Midbrain (tissue), 1 donor: ENCODE results near the gene MYO15B.
"Not testable (repeated sequence)": the region's sequence is repeated elsewhere in the genome, so short reads cannot be mapped to it uniquely, and the experiment has no call there.

Experiments used
- DNase-seq: peaks from one replicate; lab custom pipeline; 2025; lab: John Stamatoyannopoulos, UW

The MYO15B gene

DNA sequence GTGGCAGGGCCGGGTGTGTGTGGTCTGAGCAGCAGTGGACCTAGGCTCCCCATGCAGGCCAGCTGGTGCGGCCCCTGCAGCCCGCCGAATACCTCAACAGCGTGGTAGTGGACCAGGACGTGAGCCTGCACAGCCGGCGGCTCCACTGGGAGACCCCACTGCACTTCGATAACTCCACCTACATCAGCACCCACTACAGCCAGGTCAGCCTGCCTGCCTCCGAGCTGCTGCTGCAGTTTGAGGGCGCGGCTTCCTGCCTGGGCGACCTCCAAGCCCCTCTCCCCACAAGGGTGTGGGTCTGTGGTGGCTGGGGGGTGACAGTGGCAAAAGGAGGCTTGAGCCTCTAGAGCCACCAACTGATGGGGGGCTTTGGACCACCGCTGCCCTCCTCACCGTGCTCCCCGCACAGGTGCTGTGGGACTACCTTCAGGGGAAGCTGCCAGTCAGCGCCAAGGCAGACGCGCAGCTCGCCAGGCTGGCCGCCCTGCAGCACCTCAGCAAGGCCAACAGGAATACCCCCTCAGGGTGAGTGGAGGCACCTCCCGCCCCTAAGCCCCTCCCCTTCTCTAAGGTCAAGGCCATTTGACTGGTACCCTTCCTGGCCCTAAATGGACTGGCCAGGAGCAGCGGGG lies 37.2 kb downstream of the MYO15B start:
- no peak for DNase-seq

DNA sequence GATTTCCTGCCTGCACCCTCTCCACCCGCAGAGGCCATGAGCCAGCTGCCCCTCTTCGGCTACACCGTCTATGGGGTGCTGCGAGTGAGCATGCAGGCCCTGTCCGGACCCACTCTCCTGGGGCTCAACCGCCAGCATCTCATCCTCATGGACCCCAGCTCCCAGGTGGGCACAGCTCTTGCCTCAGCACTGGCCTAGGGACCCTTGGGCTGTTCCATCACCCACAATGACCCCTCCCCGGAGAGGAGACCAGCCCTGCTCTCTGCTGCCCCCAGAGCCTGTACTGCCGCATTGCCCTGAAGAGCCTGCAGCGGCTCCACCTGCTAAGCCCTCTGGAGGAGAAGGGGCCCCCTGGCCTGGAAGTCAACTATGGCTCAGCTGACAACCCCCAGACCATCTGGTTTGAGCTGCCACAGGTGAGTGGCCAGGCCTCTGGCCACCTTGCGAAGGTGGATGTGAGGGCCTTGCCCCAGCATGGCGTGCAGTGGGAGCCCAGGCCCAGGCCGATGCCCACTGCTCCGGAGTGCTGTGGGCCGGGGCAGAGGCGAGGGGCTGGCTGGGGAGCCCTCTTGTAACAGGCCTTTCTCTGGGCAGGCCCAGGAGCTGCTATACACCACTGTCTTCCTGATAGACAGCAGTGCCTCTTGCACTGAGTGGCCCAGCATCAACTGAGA lies 38.4 kb downstream of the MYO15B start:
- DNase-seq, result peak; percentile 13

DNA sequence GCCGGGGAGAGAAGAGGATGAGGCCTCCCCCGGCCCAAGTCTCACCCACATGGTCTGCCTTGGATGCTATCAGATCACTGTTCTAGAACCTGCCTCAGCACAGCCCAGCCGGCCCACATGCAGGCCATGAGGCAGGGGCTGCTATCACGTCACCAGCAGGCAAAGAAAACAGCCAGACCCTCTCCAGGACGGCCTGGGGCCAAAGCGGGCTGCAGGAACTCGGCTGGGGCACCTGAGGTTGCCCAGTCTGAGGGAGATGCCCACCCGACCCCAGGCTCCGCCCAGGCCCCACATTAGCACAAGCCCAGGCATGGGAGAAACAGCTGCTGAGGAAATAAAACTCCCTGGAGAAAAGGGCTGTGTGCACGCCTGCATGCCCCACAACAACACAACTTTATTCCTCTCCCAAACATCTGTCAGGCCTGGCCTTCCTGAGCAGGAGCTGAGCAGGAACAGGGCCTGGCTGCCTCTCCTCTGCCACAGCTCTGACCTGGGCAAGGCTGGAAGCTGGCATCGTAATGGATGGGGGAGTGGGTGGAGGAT lies 39.0 kb downstream of the MYO15B start:
- DNase-seq, result no peak

DNA sequence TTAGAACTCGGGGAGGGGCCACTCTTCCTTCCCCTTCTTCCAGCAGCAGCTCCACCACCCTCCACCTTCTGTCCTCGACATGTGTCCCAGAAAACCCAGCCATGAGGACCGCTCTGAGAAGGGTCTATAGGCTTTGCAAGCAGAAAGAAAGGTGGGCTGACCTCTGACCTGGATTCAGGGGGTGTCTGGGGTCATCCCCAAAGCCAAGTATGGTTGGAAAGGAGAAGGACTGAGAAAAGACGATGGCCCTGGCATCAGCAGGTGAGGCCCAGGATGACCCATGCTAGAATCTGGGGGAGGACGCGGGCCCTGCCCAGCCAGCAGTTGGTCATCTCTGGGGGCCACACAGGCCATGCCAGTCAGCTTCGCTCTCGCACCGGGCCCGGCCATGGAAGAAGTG lies 39.5 kb downstream of the MYO15B start:
- no peak for DNase-seq

DNA sequence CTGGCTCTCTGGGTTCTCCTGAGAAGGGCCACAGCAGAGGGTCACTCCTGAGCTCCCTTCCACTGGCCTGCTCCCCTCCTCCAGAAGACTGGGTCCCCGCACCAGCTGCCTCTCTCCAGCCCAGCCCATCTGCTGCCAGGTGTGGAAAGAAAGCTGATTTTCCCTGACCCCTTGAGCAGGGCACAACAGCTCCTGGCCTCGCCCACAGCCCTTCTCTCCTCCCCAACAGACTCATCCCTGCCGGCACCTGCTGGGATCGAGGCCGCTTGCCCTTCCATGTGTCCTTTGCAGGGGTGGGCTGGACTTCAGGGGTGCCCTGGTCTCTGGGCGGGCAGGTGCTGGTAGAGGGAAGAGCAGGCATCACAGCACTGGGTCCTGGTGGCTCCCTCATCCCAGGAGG lies 40.8 kb downstream of the MYO15B start:
- no peak for DNase-seq

DNA sequence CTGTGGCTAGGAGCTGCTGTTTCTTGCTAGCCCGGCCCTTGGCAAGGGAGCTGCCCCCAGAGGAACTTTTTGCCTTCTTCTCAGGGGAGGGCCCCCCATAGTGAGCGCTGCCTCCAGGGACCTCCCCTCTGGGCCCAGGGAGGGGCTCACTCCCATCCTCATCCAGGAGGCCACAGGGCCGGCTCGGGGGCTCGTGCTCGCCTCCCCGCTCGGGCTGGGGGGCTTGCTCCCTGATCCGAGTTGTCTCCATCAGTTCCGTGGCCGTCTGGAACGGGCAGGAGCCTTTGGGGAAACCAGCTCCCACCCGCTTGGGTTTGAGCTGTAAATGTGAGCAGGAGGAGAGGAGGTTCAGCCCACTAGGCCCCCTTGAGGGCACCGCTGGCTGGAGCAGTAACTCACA lies 41.6 kb downstream of the MYO15B start:
- DNase-seq, result no peak

DNA sequence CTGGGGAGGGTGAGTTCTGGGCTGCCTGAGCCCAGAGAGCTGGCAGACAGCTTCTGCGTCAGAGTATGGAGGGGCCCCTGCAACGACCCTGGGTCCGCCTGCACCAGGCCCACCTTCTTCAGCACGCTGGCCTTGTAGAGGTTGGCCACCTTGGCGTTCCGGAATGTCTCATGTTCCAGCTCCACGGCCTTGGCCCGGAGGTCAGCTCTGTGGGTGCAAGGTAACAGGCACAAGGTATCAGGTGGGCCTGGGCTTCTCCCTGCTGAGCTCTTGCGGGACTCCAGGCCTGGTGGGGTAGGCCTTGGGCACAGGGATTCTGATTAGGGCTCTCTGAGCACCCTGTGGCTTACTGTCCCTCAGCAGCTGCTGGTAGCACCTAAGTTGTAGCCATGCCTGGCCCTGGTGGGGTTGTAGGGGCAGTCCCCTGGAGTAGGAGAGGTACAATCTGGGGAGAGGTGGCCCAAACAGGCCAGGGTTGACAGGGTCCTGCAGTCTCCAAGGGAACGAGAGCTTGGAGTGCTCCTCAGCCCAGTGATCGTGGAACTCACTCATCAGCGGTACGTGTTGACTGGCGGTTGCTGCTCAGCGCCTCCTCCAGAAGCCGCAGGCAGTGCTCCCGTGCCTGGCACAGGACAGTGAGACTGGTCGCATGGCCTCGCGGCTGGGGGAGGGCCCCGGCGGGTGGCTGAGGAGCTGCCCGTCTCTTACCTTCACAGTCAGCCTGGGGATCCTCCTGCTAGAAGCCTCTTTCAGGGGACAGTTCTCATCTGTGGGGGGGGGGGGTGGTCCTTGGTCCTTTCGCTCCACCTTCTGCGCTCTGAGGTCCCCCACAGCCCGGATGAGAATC lies 42.7 kb downstream of the MYO15B start:
- no peak for DNase-seq

DNA sequence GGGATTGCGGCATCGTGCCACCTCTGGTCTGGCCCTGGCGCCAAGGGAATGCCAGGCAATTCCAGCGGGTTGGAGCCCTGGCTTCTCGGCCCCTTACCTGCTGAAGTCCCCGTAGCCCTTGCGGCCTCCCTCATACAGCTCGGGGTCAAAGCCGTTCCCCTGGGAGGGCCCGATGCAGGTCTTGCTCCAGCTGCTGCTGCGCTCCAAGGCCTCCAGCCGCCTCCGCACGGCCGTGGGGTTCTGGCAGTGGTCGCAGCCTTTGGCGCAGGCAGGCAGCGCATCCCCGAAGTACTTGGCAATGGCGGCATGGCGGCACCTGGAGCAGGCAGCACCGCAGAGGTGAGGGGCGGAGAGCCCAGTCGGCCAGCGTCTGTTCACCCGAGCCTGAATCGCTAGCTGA lies 43.8 kb downstream of the MYO15B start:
- DNase-seq, result no peak

DNA sequence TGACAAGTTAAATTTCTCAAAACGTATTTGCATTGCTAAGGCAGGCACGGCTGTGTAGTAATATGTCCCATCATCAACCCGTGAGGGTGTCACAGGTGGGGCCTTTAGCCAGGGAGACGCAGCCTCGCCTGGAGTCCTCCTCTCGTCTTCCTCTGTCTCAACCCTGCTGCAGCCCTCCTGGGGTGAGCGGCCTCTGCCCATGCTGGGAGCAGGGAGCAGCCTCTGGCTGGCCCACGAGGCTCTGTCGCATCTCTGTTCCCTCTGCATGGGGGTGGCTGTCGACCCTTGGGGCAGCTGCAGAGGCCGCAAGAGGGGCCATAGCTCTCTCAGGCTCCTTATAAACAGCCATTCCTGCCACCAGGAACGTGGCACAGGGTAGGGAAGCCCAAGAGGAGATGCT lies 44.8 kb downstream of the MYO15B start:
- DNase-seq, result no peak

DNA sequence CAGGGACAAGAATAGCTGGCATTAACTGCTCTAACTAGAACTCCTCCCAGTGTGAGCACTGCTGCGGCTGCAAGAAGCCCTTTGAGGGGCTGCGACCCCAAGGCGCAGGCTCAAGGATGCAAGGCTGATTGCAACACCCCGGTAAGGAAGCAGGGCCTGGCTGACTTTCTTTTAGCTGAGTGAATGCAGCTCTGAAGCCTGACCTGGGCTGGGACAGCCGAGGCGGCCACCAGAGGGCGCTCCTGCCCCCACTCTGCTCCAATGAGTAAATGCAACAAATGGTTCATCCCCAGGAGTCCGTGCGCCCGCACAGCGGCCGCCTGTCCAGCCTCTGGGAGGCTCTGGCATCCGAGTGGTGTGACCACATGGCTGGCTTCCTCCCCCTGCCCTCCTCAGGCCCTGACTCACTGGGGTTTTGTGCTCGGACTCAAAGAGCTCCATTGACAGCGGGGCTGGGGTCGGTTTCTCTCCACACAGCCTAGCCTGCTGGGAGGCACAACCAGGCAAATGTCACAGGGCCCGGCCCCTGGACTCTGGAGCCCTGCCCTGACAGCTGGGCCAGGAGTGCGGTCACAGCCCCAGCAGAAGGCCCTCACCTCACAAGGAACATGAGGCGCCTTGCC lies 45.4 kb downstream of the MYO15B start, which contains the start of gene SMIM5:
Gene SMIM5 (plus strand): TSS at position 572 of the 623 bp plus-strand sequence. CDS start 6,768 bp downstream, outside the sequence.
- DNase-seq, result peak; percentile 96

DNA sequence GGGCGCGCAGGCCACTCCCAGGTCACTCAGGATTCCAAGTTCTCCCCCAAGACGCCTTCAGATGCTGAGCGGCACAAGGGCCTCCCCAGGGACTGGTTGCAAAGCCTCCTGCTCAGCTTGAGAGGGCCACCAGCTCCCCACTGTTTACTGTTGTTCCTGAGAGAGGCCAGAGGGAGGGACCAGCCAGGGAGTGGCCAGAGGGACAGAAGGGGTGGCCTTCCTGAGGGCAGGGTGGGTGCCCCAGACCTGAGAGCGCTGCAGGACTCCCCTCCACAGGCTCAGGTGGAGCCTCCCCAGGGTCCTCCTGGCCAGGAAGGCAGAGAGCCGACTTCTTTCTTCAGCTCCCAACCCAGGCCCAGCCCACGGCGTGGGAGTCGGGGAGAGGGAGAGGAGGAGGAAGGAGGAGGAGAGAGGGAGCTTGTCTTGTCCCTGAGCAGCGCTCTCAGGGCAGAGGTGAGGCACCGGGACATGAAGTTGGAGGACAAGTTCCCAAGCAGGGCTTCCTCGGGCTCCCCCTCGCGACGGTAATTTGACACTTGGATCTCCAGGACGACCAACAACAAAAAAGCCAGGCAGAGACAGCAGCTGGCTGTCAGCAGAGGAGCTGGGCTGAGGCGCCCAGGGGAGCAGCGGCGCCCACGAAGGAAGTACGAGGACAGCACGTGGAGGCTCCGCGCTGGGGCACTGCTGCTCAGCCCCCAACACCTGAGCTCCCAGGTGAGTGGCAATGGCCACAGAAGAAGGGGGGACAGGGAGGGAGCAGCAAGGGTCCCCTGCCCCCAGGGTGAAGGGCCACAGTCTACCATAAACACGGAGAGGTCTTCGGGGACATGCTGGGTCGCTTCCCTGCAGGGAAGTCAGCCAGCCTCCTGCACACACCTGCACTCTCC lies 46.1 kb downstream of the MYO15B start:
- DNase-seq, result peak; percentile 84

DNA sequence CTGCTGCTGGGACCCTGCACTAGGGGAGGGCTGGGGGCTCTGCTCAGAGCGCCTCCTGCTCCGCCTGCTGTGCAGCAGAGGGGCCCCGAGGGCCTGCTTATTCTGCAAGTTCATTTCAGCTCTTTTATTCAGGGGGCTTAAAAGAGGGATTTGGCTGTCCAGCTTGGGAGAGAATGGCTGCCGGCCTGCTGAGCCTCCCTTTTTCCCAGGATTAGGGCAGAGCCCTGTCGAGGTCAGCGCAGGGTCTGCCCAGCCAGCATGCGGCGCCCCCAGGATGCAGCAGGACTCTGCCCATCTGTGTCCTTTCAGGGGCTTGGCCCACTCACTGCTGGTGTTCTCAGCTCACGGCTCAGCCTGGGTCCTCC lies 46.8 kb downstream of the MYO15B start:
- DNase-seq, result no peak

DNA sequence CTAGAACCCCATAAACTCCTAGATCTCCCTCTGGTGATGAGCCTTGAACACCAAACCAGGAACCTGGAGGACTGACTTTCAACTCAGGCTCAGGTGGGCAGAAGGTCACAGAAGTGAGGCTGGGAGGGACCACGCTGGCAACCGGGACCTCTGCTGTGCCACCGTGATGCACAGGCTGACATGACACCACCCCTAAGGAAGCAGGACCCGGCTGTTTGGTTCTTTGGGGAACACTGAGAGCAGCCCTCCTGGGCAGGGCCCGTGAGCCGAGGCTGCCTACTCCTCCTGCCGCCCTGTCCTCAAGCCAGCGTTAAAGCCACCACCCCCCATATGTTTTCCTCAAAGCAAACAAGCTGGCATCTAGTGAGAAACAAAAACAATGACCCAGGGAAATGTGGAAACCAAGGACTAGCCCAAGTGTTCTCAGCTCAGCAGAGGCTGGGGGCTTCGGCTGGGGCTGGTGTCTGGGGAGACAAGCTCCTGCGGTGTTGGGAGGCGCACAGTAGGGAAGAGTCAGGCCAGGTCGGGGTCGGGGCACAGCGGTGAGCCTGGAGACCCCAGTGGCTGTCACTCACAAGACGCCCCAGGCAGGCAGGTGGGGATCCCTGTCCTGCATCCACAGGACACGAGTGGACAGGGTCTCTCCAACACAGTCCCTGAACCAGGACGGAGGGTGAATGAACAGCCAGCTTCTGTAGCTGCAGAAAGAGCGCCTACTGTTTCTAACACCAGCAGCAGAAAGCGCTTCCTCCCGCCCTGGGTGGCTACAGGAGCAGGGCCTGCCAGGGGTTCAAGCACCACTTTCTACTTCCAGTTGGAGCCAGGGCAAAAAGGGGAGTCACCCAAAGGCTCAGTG lies 47.4 kb downstream of the MYO15B start:
- no peak for DNase-seq

DNA sequence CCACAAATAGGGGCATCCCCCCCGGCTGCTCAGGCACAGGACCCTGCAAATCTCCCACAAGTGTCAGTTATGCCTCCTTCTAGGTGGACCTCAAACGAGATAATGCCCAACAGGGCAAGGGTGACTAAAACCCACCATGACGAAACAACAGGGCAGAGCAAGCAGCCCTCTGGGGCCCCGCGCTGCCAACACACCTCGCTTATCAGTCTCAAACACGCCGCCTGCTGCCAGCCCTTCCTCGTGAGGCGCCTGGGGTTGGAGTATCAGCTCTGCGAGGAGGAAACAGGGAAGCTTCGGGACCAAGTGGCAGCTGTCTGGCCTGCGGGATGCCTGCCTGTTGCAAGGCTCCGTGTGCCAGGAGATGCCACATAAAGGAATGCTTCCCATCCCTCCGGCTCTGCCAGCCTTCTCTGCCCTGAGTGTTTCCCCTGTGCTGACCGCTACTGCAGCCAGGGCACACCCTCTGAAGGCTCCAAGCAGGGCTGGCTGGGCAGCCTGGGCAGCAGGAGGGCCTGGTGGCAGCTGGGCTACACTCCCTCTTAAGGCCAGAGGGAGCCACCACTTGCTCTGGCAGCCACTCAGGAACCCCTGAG lies 48.1 kb downstream of the MYO15B start:
- peak; percentile 68 for DNase-seq

DNA sequence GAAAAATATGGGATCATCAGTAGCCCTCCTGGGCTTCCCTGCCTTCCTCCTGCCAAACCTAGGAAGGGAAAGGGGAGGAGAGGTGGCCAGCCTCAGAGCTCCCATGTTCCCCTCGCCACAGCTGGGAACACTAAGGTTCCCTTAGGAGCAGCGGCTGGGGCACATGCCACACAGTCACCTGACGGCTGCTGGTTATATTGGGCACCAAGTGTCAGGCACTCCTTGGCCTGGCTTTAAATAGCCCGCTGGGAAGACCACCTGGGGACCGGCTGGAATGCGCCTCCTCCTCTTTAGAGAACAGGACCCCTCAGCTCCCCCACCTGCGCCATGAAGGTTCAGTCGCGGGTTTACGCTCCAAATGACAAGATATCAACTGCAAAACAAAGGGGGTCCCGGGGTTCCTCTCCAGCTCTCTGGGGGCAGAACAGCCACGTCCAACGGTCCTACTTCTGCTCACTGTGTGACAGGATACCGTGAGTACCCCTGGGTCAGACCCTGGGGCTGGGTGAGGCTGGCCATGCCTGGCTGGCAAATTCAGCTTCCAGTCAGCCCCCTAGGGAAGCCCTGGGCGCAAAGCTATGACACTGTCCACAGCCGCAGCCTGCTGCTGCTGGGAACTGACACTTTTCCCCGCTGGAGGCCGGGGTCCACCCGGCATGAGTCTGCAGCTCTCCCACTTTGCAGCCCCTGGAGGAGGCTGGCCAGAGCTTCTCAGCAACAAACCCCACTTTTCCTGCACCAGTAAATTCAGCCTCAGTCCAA lies 49.0 kb downstream of the MYO15B start:
- no peak for DNase-seq

DNA sequence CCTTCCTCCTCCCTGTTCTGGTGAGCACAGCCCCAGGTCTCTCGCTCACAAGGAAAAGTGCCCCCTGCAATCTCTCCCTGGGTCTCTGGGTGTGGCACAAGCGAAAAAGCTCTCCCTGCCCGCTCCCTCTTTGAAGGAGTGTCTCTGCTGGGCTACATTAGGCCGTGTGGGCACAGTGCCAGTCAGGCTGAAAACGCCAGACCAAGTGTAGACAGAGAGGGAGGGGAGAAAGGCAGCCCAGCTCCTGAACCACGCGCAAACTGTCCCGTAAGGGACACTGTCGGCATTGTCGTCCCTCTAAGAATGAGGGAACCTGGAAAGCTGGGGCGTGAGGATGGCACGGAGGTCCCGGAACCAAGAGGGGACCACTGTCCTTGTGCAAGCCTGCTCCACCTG lies 49.5 kb downstream of the MYO15B start:
- peak; percentile 31 for DNase-seq

DNA sequence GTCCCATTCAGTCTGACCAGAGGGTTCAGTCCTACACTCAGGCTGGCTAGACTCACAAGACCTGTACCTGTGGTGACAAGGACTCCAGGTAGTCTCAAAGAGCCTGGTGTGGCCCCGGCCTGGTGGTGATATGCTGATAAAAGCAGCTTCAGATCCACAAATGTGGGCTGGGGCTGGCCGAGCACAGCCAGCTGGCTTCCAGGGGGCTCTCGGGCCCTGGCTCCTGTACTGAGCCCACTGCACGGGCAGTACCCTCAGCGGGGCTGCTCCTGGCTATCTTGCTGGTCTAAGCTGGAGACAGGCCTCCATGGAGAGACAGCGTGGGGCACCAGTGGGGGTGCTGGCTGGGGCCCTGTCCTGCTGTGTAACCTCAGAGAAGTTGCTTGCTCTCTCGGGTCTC lies 50.0 kb downstream of the MYO15B start:
- no peak for DNase-seq

DNA sequence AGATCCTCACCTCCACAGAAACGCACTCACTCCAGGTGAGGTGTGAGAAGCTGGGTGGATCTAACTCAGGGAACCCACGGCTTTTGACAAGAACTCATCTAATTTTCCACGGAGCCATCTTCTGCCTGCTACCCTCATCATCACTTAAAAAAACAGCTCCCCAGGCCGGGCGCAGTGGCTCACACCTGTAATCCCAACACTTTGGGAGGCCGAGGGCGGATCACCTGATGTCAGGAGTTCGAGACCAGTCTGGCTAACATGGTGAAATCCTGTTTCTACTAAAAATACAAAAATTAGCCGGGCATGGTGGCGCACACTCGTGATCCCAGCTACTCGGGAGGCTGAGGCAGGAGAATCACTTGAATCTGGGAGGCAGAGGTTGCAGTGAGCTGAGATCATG lies 50.4 kb downstream of the MYO15B start:
- DNase-seq, result not testable (repeated sequence)

DNA sequence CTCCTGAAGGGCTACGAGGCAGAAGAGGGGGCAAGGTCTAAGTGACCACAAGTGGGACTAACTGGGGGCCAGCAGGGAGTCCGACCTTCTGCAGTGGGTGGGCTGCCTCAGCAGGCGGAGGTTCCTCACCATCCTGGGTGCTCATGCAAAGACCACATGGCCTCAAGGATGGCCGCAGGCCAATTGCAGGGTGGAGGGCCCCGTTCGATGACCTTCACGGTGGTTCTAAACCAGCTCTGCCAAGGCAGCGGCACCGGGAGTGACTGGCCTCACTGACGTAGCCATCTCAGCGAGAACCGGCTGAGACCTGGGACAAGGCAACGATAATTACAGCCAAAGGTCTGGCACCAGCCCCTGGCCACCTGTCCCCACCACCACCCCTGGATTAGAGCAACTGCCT lies 51.3 kb downstream of the MYO15B start:
- no peak for DNase-seq
